Osteocyte (in vitro differentiated cells): Measurements from ENCODE around the gene RTN4. TPM values are rescaled to one million over a fixed set of nuclear protein-coding genes. Genes with fewer than 3 reads are reported as not detected.

Experiments used
- DNase-seq: peaks from one replicate; pipeline ENCODE4 v3.0.0; 2021; ENCODE audit warnings: mixed read lengths; ENCODE audit not compliant: unreplicated experiment; ENCODE audit errors: extremely low spot score
- H3K27ac Mint-ChIP-seq: one replicate; pipeline ENCODE4 v1.8.0; 2021; ENCODE audit warnings: mild to moderate bottlenecking, mixed read lengths; ENCODE audit not compliant: unreplicated experiment
- H3K27me3 Mint-ChIP-seq: one replicate; pipeline ENCODE4 v1.8.0; 2021; ENCODE audit warnings: mixed read lengths; ENCODE audit not compliant: unreplicated experiment
- H3K36me3 Mint-ChIP-seq: one replicate; pipeline ENCODE4 v1.8.0; 2021; ENCODE audit warnings: mixed read lengths; ENCODE audit not compliant: unreplicated experiment
- H3K4me1 Mint-ChIP-seq: one replicate; pipeline ENCODE4 v1.8.0; 2021; ENCODE audit warnings: mixed read lengths; ENCODE audit not compliant: unreplicated experiment
- H3K4me3 Mint-ChIP-seq: one replicate; pipeline ENCODE4 v1.8.0; 2021; ENCODE audit warnings: mild to moderate bottlenecking, moderate library complexity, mixed read lengths; ENCODE audit not compliant: unreplicated experiment
- H3K9me3 Mint-ChIP-seq: one replicate; pipeline ENCODE4 v1.8.0; 2021; ENCODE audit warnings: mixed read lengths; ENCODE audit not compliant: unreplicated experiment
- total RNA-seq: library from RNA; stranded (reverse); gene quantifications from 2 replicates; pipeline ENCODE4 v1.2.1, GENCODE V29; 2021
- TF ChIP-seq, protein P1 (sequence below): fragments of 200-600 bp; sonication (generic); IDR thresholded peaks from 2 replicates; pipeline ENCODE4 v1.5.0; 2021; ENCODE audit warnings: antibody characterized with exemption, mild to moderate bottlenecking, moderate library complexity

RTN4 gene
- total RNA-seq, 1 donor from 2014 or later = 532 TPM

GRCh38 chr2:55033921-55034320, 16.3 kb downstream of the RTN4 start:
- H3K4me3 Mint-ChIP-seq = no peak overlapping the region
- H3K27ac Mint-ChIP-seq = no peak overlapping the region
- TF ChIP-seq, protein P1, sequence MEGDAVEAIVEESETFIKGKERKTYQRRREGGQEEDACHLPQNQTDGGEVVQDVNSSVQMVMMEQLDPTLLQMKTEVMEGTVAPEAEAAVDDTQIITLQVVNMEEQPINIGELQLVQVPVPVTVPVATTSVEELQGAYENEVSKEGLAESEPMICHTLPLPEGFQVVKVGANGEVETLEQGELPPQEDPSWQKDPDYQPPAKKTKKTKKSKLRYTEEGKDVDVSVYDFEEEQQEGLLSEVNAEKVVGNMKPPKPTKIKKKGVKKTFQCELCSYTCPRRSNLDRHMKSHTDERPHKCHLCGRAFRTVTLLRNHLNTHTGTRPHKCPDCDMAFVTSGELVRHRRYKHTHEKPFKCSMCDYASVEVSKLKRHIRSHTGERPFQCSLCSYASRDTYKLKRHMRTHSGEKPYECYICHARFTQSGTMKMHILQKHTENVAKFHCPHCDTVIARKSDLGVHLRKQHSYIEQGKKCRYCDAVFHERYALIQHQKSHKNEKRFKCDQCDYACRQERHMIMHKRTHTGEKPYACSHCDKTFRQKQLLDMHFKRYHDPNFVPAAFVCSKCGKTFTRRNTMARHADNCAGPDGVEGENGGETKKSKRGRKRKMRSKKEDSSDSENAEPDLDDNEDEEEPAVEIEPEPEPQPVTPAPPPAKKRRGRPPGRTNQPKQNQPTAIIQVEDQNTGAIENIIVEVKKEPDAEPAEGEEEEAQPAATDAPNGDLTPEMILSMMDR = no peak
- no peak for DNase-seq
- no peaks in the 10 kb centered on the region for H3K27me3 Mint-ChIP-seq
- peaks cover 30% of the 10 kb centered on the region for H3K36me3 Mint-ChIP-seq
- peaks cover 26% of the 10 kb centered on the region for H3K9me3 Mint-ChIP-seq
- peaks cover 78% of the 10 kb centered on the region for H3K4me1 Mint-ChIP-seq

GRCh38 chr2:55033076-55033742, 17.0 kb downstream of the RTN4 start:
- Mint-ChIP-seq H3K27me3 (no peaks in the 10 kb centered on the region), H3K9me3 (peaks cover 24% of the 10 kb centered on the region), H3K27ac (no peak overlapping the region), H3K4me1 (peaks cover 77% of the 10 kb centered on the region), H3K4me3 (no peak overlapping the region), H3K36me3 (peaks cover 29% of the 10 kb centered on the region)
- TF ChIP-seq, protein P1 = no peak
- no peak for DNase-seq

DNA sequence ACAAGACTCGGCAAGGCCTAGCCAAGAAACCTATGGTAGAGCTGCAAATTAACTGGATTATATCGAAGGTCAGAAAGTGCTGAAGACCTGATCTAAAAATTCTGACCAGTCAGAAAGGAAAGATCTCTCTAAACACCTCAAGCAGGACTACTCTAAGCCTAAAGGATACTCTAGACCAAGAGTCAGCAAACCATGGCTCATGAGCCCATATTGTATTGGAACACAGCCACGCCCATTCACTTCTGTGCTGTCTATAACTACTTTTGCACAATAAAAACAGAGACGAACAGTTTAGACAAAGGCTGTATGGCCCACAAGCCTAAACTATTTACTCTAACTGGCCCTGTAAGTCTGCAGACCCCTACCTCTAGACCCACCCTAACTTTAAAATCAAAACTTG, 18.7 kb downstream of the RTN4 start:
- H3K4me3 Mint-ChIP-seq = no peak overlapping the region
- no peak for DNase-seq
- no peak overlapping the region for H3K27ac Mint-ChIP-seq
- TF ChIP-seq, protein P1 = no peak
- H3K4me1 Mint-ChIP-seq = peaks cover 60% of the 10 kb centered on the region
- H3K36me3 Mint-ChIP-seq = peaks cover 15% of the 10 kb centered on the region
- peaks cover 10% of the 10 kb centered on the region for H3K9me3 Mint-ChIP-seq
- H3K27me3 Mint-ChIP-seq = no peaks in the 10 kb centered on the region

GRCh38 chr2:55030766-55031165, 19.5 kb downstream of the RTN4 start:
- no peak for DNase-seq
- Mint-ChIP-seq H3K9me3 (peaks cover 8% of the 10 kb centered on the region), H3K4me1 (peaks cover 56% of the 10 kb centered on the region), H3K4me3 (no peak overlapping the region), H3K27me3 (no peaks in the 10 kb centered on the region), H3K27ac (no peak overlapping the region), H3K36me3 (peaks cover 13% of the 10 kb centered on the region)
- TF ChIP-seq, protein P1 = no peak

DNA sequence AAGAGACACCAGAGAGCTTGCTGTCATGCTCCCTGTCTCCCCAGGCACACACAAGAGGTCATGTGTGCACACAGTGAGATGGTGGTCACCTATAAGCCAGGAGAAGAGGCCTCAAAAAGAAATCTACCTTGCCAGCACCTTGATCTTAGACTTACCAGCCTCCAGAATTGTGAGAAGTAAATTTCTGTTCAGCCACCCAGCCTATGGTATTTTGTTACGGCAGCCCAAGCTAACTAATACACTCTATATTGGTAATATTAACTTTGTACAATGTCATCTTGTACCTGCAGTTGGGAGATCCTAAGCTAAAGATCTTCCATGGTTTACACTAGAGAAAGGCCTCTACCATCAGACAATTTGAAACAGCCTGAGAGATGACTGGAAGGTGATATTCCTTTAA, 21.2 kb downstream of the RTN4 start:
- H3K27ac Mint-ChIP-seq = no peak overlapping the region
- H3K27me3 Mint-ChIP-seq = no peaks in the 10 kb centered on the region
- no peak overlapping the region for H3K4me3 Mint-ChIP-seq
- H3K4me1 Mint-ChIP-seq = peaks cover 45% of the 10 kb centered on the region
- no peak for DNase-seq
- H3K9me3 Mint-ChIP-seq = no peaks in the 10 kb centered on the region
- H3K36me3 Mint-ChIP-seq = peaks cover 5% of the 10 kb centered on the region
- TF ChIP-seq, protein P1 = no peak
